ENCODE measurements around the gene PTRH1. TPM values are rescaled to one million over a fixed set of nuclear protein-coding genes. Genes with fewer than 3 reads are reported as not detected.

PTRH1 gene
- total and polyA plus RNA-seq, 10 of the 15 experiments (the other 5 are each of a cell fraction or from before 2014, with no cell fraction given): 0.69 to 38.4 (median 10.2) TPM

DNA sequence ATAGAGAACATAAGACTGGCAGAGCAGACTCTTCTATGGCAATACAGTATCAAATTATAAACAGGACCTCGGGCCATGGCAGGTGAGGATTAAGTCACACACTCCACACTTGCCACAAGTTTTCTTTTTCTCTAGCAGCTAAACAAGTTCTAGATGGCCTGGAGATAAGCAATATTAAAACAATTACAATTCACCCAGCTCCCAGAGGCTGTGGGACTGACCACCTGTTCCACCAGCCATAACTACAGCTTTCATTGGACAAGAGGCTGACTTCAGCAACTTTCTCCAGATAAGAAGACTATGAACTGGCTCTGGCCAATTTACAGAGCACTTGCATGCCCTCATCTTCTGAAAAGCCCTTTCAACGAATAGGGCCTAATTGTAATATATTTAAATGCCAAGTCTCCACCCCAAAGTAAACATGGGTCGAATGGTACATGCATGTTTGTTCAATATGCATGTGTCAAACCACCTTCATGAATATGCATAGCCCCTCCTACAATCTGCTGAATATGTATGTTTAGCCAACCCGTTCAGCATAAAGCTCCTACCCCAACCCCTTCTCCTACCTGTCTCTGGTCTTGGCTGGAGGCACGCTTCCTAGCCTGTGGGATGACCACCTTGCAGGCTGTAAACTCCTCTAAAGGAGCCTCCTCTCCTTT lies 14.7 kb downstream of the PTRH1 start:
- no peak overlapping the region for H3K4me3 ChIP-seq
- ATAC-seq: no peak
- no peak for FAIRE-seq
- H3K79me2 ChIP-seq (ENCODE audit: control insufficient read depth, insufficient read depth, low read length): no peaks in the 10 kb centered on the region
- H3K4me2 ChIP-seq (ENCODE audit: control insufficient read depth, insufficient read depth): no peak overlapping the region
- 49% methylated on average over 5 of the region's 5 CpGs for WGBS (ENCODE audit: insufficient coverage, insufficient replicate concordance, low lambda C conversion rate, missing lambda C conversion rate)
- intact Hi-C loops (cut with micrococcal nuclease; ENCODE audit: unreplicated experiment): no loop called here
- H3K4me1 ChIP-seq (ENCODE audit: control insufficient read depth, insufficient read depth, low read length): peaks cover 4% of the 10 kb centered on the region; the same call in 1 of the 2 replicates
- SMC1A ChIA-PET (ENCODE audit: uncharacterized antibody, unreplicated experiment): no interaction called here
- H3K36me3 ChIP-seq (ENCODE audit: control insufficient read depth in 2 of 2, insufficient read depth in 2 of 2, low read length in 1 of 2): no peaks in the 10 kb centered on the region
- RAD21 ChIA-PET (ENCODE audit: unreplicated experiment): no interaction called here
- no peak overlapping the region for H3K27ac ChIP-seq (ENCODE audit: control insufficient read depth, insufficient read depth)
- POLR2A ChIA-PET: no interaction called here
- H3K27me3 ChIP-seq (replicated peaks in 1 of 2; ENCODE audit: control insufficient read depth in 2 of 2, insufficient read depth in 2 of 2, low read length in 1 of 2): peaks cover 0 to 2% of the 10 kb centered on the region in 2 experiments; a peak in 2 of 4 replicates
- no peaks in the 10 kb centered on the region for H3K9me3 ChIP-seq (replicated peaks; ENCODE audit: control insufficient read depth, insufficient read depth, low read length)
- CTCF ChIA-PET: interaction anchor here (0.8 to 1.0 kb wide), 2 partner anchors 152 to 168 kb away, joined by 3 read pairs; no protein-coding TSS in a partner anchor
- H4K20me1 ChIP-seq (ENCODE audit: control insufficient read depth, insufficient read depth): no peaks in the 10 kb centered on the region
- no peak overlapping the region for H3K9ac ChIP-seq (ENCODE audit: control insufficient read depth, insufficient read depth, low read length)
- no TSS peak for BruUV-seq (replicated peaks)
- no peak for DNase-seq (ENCODE audit: low read depth, low spot score)
- in situ Hi-C loops (cut with MboI): no loop called here
- TF ChIP-seq POU2F2 (IDR thresholded peaks at IDR 0.05; ENCODE audit: borderline replicate concordance, low read depth, low read length) (peak; percentile 62; the same call in 1 of the 3 replicates), POLR2AphosphoS5 (IDR thresholded peaks at IDR 0.05; ENCODE audit: low read length) (no peak)
- H2AFZ ChIP-seq (ENCODE audit: control insufficient read depth, low read depth, low read length): no peak overlapping the region

DNA sequence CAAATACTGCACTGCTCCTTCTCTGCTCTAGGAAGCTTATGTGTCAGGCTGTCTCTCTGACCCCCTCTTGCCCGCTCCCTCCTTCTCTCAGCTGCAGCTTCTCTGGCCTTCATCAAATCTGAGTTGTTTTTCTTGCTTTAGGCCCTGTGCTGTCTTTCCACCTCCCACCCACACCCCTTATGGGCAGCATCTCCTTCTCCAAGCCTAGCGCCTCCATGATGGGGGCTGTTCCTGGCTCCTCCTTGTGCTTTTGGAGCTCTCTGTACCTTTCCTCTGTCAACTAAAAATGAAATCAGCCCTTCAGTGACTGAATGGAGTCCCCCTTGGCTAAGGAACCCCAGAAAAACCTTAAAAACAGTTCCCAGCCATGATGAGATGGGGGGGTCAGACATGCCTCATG lies 15.3 kb downstream of the PTRH1 start:
- H3K27me3 ChIP-seq (replicated peaks in 1 of 2; ENCODE audit: control insufficient read depth in 2 of 2, insufficient read depth in 2 of 2, low read length in 1 of 2): peaks cover 0 to under 1% of the 10 kb centered on the region in 2 experiments; a peak in 2 of 4 replicates
- ChIA-PET SMC1A (ENCODE audit: uncharacterized antibody, unreplicated experiment) (no interaction called here), POLR2A (no interaction called here), CTCF (interaction anchor here (1.0 kb wide), 1 partner anchor 152 kb away, joined by 3 read pairs; no protein-coding TSS in a partner anchor), RAD21 (ENCODE audit: unreplicated experiment) (no interaction called here)
- no peak overlapping the region for H3K27ac ChIP-seq (ENCODE audit: control insufficient read depth, insufficient read depth)
- intact Hi-C loops (cut with micrococcal nuclease; ENCODE audit: unreplicated experiment): no loop called here
- H3K4me1 ChIP-seq (ENCODE audit: control insufficient read depth, insufficient read depth, low read length): peaks cover 4% of the 10 kb centered on the region; the same call in 1 of the 2 replicates
- ATAC-seq (no peak), FAIRE-seq (no peak), DNase-seq (ENCODE audit: low read depth, low spot score) (no peak)
- BruUV-seq (replicated peaks): no TSS peak
- no peak overlapping the region for H3K4me2 ChIP-seq (ENCODE audit: control insufficient read depth, insufficient read depth)
- H2AFZ ChIP-seq (ENCODE audit: control insufficient read depth, low read depth, low read length): no peak overlapping the region; the same call in 1 of the 2 replicates
- no peaks in the 10 kb centered on the region for H3K79me2 ChIP-seq (ENCODE audit: control insufficient read depth, insufficient read depth, low read length)
- no peaks in the 10 kb centered on the region for H4K20me1 ChIP-seq (ENCODE audit: control insufficient read depth, insufficient read depth)
- no peak overlapping the region for H3K4me3 ChIP-seq
- H3K9ac ChIP-seq (ENCODE audit: control insufficient read depth, insufficient read depth, low read length): no peak overlapping the region
- in situ Hi-C loops (cut with MboI): no loop called here
- no peaks in the 10 kb centered on the region for H3K36me3 ChIP-seq (ENCODE audit: control insufficient read depth in 2 of 2, insufficient read depth in 2 of 2, low read length in 1 of 2)
- no peaks in the 10 kb centered on the region for H3K9me3 ChIP-seq (replicated peaks; ENCODE audit: control insufficient read depth, insufficient read depth, low read length)
- WGBS (ENCODE audit: insufficient coverage, insufficient replicate concordance, low lambda C conversion rate, missing lambda C conversion rate): 92% methylated on average over 2 of the region's 2 CpGs
- TF ChIP-seq YBX1 (IDR thresholded peaks at IDR 0.05) (no peak), SRF (IDR thresholded peaks at IDR 0.05; ENCODE audit: low read depth in 2 of 2, low read length in 2 of 2) (no peak), BCL11A (IDR thresholded peaks at IDR 0.05; ENCODE audit: low read depth, low read length) (no peak), ZNF592 (IDR thresholded peaks at IDR 0.05) (no peak), CEBPB (IDR thresholded peaks at IDR 0.05; ENCODE audit: borderline replicate concordance in 1 of 2, low read depth in 2 of 2, low read length in 2 of 2) (no peak)
- TF ChIP-seq, protein P1, sequence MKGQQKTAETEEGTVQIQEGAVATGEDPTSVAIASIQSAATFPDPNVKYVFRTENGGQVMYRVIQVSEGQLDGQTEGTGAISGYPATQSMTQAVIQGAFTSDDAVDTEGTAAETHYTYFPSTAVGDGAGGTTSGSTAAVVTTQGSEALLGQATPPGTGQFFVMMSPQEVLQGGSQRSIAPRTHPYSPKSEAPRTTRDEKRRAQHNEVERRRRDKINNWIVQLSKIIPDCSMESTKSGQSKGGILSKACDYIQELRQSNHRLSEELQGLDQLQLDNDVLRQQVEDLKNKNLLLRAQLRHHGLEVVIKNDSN (IDR thresholded peaks at IDR 0.05; ENCODE audit: borderline replicate concordance, extremely low read length, insufficient read depth, low read depth, low read length): no peak

All from GM12878 (cell line).